Measurements from ENCODE around the gene GPR108.
"Not testable (repeated sequence)": the region's sequence is repeated elsewhere in the genome, so short reads cannot be mapped to it uniquely, and the experiment has no call there.

Gene GPR108

DNA sequence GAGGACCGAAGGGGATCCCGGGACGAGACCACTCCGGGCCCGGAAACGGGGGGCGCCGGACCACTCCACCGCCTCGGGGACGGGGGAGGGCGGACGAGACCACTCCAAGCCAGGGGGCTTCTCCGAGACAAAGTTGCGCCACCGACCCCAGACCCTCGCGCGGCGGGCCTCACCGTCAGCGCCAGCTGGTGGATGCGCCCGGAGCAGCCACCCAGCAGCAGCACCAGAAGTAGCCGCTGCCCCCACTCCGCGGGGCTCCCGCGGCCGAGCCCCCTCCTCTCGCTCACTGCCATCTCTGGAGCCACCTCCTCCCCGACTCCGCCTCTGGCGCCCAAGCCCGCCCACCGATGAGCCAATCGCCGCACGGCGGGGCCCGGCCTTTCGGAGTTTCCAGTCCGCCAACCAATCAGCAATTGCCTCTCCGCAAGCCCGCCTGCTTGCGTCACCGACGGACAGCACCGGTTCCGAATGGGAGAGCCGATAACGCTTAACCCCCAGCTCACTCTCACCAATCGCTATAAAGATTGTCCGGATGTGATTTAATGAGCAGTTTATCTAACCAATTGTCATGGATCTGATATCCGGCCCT lies at the start of gene GPR108:
Gene GPR108 (minus strand): TSS at position 297 of the 589 bp plus-strand sequence. CDS start 4 bp downstream, at position 293.
- Mint-ChIP-seq H3K4me3 (peak within 1 kb of the TSS; percentile 88), H3K27me3 (no peaks in the 10 kb centered on the region), H3K9me3 (no peaks in the 10 kb centered on the region), H3K4me1 (peaks cover 34% of the 10 kb centered on the region), H3K36me3 (peaks cover 2% of the 10 kb centered on the region), H3K27ac (peak within 1 kb of the TSS; percentile 98)

DNA sequence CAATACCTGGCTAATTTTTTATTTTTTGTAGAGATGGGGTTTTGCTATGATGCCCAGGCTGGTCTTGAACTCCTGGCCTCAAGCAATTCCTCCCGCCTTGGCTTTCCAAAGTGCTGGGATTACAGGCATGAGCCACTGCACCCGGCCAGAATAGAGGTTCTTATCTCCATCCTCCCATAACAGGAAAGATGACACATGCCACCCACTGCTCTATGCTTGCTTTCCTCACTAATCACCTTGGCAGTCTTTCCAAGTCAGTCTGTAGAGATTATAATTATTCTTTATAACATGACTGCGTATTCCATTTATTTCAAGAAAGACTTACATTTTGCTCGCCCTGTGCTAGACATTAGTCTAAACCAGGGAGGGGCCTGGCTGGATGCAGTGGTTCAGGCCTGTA lies 41.8 kb upstream of the GPR108 start:
- peaks cover 18% of the 10 kb centered on the region for H3K36me3 Mint-ChIP-seq
- peak overlapping the region; percentile 30 for H3K27ac Mint-ChIP-seq
- no peak overlapping the region for H3K4me3 Mint-ChIP-seq
- H3K4me1 Mint-ChIP-seq: peaks cover 72% of the 10 kb centered on the region
- no peaks in the 10 kb centered on the region for H3K27me3 Mint-ChIP-seq
- H3K9me3 Mint-ChIP-seq: no peaks in the 10 kb centered on the region

DNA sequence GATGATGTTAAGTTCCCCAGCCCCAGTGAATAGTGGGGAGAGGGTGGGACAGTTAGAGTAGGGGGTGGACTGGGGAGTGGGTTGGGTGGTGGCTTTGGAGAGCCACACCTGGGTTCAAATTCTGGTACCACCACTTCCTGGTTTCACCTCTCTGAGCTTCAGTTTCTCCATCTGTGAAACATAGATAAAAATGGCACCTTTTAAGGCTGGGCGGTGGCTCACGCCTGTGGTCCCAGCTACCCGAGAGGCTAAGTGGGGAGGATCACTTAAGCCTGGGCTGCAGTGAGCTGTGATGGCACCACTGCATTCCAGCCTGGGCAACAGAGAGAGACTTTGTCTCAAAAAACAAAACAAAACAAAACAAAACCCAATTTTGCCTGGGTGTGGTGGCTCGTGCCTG lies 41.0 kb upstream of the GPR108 start:
- H3K9me3 Mint-ChIP-seq: no peaks in the 10 kb centered on the region
- peaks cover 72% of the 10 kb centered on the region for H3K4me1 Mint-ChIP-seq
- no peaks in the 10 kb centered on the region for H3K27me3 Mint-ChIP-seq
- peaks cover 20% of the 10 kb centered on the region for H3K36me3 Mint-ChIP-seq
- peak overlapping the region; percentile 52 for H3K27ac Mint-ChIP-seq
- H3K4me3 Mint-ChIP-seq: no peak overlapping the region

DNA sequence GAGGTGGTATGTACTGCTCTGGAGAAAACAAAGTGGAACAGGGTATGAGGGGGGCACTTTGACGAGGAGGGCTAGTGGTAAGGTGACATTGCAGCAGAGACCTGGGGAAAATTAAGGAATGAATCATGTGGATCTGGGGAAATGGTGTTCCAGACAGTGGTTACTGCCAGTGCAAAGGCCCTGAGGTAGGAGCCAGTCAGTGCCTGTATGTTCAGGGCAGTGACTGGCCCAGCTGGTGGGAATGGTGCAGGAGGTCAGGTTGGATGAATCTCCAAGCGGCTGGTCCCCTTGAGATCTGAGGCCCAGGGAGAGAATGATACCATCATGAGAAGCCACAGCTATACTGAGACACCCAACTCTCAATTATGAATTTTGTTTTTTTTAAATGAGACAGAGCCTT lies 40.1 kb upstream of the GPR108 start:
- Mint-ChIP-seq H3K27ac (peak overlapping the region; percentile 42), H3K4me3 (peak overlapping the region; percentile 61), H3K9me3 (no peaks in the 10 kb centered on the region), H3K27me3 (no peaks in the 10 kb centered on the region), H3K36me3 (peaks cover 20% of the 10 kb centered on the region), H3K4me1 (peaks cover 67% of the 10 kb centered on the region)

DNA sequence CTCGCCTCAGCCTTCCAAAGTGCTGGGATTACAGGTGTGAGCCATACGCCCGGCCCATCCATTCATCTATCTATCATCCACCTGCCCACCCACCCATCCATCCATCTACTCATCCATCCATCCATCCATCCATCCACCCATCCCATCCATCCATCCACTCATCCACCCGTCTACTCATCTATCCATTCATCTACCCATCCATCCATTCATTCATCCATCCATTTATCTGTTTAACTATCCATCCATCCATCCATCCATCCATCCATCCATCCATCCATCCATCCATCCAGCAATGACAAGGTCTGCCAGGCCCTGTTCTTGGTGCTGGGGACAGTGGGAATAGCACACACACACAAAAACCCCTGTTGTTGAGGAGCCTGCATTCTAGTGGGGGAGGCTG lies 39.6 kb upstream of the GPR108 start:
- H3K27ac Mint-ChIP-seq: peak overlapping the region; percentile 42
- no peaks in the 10 kb centered on the region for H3K27me3 Mint-ChIP-seq
- H3K4me3 Mint-ChIP-seq: peak overlapping the region; percentile 61
- no peaks in the 10 kb centered on the region for H3K9me3 Mint-ChIP-seq
- H3K4me1 Mint-ChIP-seq: peaks cover 72% of the 10 kb centered on the region
- peaks cover 20% of the 10 kb centered on the region for H3K36me3 Mint-ChIP-seq

DNA sequence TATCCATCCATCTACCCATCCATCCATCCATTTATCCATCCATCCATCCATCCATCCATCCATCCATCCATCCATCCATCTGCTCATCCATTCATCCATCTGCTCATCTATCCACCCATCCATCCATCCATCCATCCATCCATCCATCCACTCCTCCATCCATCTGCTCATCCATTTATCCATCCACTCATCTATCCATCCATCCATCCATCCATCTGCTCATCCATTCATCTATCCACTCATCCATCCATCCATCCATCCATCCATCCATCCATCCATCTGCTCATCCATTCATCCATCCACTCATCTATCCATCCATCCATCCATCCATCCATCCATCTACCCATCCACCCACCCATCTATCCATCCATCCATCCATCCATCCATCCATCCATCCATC lies 38.7 kb upstream of the GPR108 start:
- H3K27me3 Mint-ChIP-seq, H3K9me3 Mint-ChIP-seq, H3K27ac Mint-ChIP-seq, H3K4me3 Mint-ChIP-seq: not testable (repeated sequence)
- peaks cover 69% of the 10 kb centered on the region for H3K4me1 Mint-ChIP-seq
- H3K36me3 Mint-ChIP-seq: peaks cover 20% of the 10 kb centered on the region

DNA sequence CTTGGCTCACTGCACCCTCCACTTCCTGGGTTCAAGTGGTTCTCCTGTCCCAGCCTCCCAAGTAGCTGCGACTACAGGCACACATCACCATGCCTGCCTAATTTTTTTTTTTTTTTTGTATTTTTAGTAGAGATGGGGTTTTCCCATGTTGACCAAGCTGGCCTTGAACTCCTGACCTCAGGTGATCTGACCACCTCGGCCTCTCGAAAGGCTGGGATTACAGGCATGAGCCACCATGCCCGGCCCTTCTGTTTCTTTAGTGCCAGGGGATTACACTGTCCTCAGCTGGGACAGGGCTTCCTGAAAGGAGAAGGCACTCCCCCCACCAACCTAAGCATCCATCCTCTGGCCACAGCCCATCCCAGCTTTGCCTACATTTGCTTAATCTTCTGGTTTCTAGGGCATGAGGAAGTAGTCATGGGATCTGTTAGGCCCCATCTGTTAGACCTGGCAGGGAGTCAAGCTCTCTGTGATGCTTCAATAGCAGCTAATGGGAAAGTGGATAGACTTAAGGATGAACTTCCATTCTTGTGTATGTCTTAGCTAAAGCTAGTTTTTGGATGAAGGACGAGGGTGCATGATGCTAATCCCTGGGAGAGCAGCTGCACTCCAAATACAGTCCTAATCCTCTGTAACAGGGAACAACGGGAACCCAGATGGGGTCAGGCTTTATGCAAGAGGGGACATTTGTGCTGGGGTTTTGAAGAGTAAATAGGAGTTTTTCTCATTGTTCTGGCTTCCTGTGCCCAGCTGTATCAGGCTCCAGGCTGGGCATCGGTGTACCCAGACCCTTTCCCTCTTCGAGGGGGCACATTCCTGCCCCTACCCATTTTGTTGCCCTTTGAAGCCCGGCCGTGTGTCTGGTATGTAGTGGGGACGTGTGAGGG lies 37.7 kb upstream of the GPR108 start:
- H3K4me3 Mint-ChIP-seq: peak overlapping the region; percentile 71
- peaks cover 20% of the 10 kb centered on the region for H3K36me3 Mint-ChIP-seq

DNA sequence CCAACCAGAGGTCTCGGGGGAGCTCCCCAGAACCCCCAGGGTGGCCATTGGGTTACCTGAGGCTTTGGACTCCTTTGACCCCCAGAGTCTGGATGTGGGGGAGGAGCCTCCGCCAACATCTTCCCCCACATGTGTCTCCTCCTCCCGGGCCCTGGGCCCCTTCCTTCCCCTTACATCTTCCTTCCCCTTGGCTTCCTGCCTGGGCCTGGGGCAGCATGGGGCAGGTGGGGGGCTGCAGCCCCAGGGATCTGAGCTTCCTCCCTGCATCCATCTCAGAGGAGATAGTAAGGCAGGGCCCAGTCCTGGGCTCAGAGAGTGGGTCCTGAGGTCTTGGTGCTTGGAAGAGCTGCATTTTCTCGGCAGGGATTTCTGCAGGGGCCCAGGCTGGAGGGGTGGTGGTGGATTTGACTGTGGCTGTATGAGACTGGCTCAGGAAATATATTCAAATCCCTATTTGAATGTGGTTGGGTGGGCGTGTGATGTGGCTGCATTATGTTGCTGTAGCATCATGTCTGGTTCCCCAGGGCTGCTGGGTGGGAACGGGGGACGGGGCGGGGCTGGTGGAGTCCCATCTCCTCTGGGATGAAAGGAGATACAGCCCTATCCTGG lies 36.0 kb upstream of the GPR108 start:
- H3K36me3 Mint-ChIP-seq: peaks cover 20% of the 10 kb centered on the region
- H3K4me1 Mint-ChIP-seq: peaks cover 53% of the 10 kb centered on the region
- peak overlapping the region; percentile 90 for H3K27ac Mint-ChIP-seq
- H3K27me3 Mint-ChIP-seq: no peaks in the 10 kb centered on the region
- peak overlapping the region; percentile 90 for H3K4me3 Mint-ChIP-seq
- H3K9me3 Mint-ChIP-seq: no peaks in the 10 kb centered on the region

More for the DNA sequence above, 37.7 kb upstream of the GPR108 start:
- H3K27ac Mint-ChIP-seq: peak overlapping the region; percentile 76
- peaks cover 62% of the 10 kb centered on the region for H3K4me1 Mint-ChIP-seq
- no peaks in the 10 kb centered on the region for H3K9me3 Mint-ChIP-seq
- no peaks in the 10 kb centered on the region for H3K27me3 Mint-ChIP-seq

DNA sequence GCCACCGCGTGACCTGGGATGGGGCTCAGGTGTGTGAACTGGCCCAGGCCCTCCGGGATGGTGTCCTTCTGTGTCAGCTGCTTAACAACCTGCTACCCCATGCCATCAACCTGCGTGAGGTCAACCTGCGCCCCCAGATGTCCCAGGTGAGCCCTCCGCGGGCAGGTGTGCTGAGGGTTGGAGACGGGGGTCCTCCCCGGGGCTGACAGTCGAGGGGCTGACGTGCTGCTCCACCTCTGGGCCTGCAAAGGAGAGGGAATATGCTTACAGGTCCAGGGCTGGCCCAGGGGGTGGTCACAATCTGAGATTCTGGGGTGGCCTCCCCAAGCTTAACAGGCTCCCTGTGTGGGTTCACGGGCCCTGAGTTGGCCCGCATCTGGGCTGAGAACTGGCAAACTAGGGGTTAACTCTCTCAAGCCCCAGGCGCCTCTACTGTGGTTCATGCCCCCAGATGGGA lies 35.5 kb upstream of the GPR108 start:
- Mint-ChIP-seq H3K9me3 (no peaks in the 10 kb centered on the region), H3K27ac (no peak overlapping the region), H3K36me3 (peaks cover 20% of the 10 kb centered on the region), H3K4me1 (peaks cover 53% of the 10 kb centered on the region), H3K4me3 (peak overlapping the region; percentile 90), H3K27me3 (no peaks in the 10 kb centered on the region)

DNA sequence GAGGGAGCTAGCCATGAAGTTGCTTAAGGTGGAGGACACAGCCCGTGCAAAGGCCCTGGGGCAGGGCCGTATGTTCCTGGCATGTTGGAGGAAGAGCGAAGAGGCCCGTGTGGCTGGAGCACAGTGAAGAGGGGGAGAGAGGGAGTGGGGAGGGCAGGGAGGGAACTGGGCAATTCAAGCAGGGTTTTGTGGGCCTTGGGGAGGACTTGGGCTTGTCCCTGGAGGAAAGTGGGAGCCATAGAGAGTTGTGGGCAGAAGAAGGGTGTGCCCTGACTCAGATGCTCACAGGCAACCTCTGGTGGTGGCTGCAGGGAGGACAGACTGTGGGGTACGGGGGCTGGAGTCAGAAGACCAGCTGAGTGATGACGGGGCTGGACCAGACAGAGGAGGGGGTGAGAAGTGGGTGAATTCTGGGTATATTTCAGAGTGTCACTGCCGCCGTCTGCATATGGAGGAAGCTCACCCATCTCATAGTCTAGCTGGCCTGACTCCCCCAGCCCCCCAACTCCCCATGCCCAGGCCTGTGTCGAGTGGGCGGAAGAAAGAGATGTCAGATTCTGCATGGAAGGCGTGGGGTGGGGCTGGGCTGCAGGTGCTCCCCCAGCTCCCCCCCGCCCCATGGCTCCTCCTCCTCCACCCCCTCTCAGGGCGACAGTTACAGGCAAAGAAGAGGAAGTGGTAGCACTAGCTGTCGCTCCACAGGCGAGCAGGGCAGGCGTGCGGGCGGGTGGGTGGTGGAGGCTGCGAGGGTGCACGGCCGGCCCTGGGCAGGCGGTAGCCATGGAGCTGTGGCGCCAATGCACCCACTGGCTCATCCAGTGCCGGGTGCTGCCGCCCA lies 34.9 kb upstream of the GPR108 start, which contains the start of gene VAV1:
Gene VAV1 (plus strand): TSS at position 681 of the 838 bp plus-strand sequence. CDS start 100 bp downstream, at position 781.
- Mint-ChIP-seq H3K4me1 (peaks cover 55% of the 10 kb centered on the region), H3K27ac (peak within 1 kb of the TSS; percentile 90), H3K9me3 (no peaks in the 10 kb centered on the region), H3K36me3 (peaks cover 17% of the 10 kb centered on the region), H3K27me3 (no peaks in the 10 kb centered on the region), H3K4me3 (peak within 1 kb of the TSS; percentile 90)

DNA sequence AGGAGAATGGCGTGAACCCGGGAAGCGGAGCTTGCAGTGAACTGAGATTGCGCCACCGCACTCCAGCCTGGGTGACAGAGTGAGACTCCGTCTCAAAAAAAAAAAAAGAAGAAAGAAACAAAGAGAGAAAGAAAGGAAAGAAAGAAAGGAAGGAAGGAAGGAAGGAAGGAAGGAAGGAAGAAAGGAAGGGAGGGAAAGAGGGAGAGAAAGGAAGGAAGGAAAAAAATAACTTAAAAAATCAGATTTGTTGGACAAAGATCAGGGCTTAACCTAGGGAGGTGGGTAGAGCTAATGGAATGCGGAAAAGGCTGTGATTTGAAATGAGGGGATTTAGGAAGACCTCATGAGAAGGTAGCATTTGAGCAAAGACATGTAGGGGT lies 34.3 kb upstream of the GPR108 start:
- not testable (repeated sequence) for H3K27me3 Mint-ChIP-seq, H3K9me3 Mint-ChIP-seq
- Mint-ChIP-seq H3K36me3 (peaks cover 14% of the 10 kb centered on the region), H3K27ac (peak overlapping the region; percentile 85), H3K4me3 (peak overlapping the region; percentile 90), H3K4me1 (peaks cover 53% of the 10 kb centered on the region)

DNA sequence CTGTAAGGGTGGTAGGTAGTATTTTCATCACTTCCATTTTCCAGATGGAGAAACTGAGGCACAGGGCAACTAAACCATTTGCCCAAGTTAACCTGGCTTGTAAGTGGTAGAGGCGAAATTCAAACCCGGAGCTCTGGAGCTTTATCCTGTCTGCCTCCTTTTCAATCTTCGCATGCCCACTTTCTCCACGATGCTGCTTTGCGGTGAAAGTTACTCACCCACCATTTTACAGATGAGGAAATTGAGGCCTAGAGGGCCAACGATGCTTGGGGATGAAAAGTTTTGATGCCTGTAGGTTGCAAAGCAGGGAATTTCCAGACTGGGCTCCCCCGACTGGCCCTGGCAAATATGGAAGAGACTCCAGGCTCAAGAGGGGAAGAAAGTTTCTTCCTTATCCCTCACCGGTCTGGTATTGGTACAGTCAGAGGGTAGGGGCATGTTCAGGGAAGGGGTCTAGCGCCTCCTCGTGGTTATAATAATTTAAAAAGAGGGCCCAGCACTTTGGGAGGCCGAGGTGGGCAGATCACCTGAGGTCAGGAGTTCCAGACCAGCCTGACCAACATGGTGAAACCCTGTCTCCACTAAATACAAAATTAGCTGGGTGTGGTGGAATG lies 31.7 kb upstream of the GPR108 start:
- H3K27ac Mint-ChIP-seq: peak overlapping the region; percentile 68
- H3K27me3 Mint-ChIP-seq: no peaks in the 10 kb centered on the region
- peaks cover 3% of the 10 kb centered on the region for H3K36me3 Mint-ChIP-seq
- H3K9me3 Mint-ChIP-seq: no peaks in the 10 kb centered on the region
- peaks cover 50% of the 10 kb centered on the region for H3K4me1 Mint-ChIP-seq
- no peak overlapping the region for H3K4me3 Mint-ChIP-seq

DNA sequence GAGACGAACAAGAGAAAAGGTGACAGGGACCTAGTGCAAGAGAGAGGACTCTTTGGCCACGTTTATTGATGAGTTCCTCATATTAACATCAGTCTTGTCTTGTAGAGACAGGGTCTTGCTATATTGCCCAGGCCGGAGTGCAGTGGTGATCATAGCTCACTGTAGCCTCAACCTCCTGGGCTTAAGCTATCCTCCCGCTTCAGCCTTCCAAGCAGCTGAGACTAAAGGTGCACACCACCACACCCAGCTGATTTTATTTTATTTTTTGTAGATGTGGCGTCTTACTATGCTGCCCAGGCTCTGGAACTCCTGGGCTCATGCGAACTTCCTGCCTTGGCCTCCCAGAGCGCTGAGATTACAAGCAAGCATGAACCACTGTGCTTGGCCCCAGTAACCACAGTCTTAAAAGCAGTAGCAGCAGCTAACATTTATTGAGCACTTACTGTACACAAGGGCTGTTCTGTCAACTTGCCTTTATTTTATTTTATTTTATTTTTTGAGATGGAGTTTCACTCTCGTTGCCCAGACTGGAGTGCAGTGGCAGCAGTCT lies 30.9 kb upstream of the GPR108 start:
- Mint-ChIP-seq H3K27me3 (no peaks in the 10 kb centered on the region), H3K4me3 (peak overlapping the region; percentile 91), H3K36me3 (no peaks in the 10 kb centered on the region), H3K4me1 (peaks cover 46% of the 10 kb centered on the region), H3K9me3 (no peaks in the 10 kb centered on the region), H3K27ac (peak overlapping the region; percentile 86)

DNA sequence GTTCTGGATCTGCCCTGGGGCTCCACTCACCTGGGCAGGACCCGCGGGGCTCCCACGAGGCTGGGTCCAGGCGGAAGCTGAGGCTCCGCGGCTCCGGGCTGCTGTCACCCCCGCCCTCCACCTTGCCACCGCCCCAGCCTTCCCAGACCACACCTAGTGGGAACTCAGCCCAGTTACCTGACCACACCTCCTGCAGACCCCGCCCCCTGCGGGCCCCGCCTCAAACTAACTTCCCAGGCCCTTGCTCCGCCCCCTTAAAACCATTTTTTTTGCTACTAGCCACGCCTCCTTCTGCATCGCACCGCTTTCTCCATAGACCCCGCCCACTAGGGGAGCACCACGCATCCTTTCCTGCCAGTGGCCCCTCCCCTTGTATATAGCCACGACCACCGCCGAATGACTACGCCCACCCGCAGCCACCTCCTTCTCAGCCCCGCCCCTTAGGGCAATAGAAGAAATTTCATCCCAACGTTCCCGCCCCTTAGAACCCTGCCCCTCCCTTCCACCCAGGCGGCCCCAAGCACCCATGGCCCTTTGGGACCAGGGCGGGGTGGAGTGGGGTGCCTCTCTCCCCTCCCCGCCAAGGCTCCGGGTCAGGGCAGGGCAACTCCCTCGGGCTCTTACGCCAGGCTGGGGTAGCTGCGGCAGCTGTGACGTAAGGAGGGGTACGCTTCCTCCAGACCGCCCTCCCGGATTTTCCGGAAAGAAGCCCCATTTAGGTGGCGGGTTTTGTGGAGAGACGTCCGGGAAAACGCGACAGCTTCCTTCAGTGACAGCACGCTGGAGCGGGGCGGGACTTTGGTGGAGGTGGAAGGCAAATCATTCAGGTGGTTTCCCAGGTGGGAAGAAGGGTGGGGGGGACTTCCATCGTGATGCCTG lies 30.2 kb upstream of the GPR108 start, which contains the start of gene SH2D3A:
Gene SH2D3A (minus strand): TSS at position 79 of the 879 bp plus-strand sequence. CDS start 3,687 bp downstream, outside the sequence.
- Mint-ChIP-seq H3K4me1 (peaks cover 46% of the 10 kb centered on the region), H3K27ac (peak within 1 kb of the TSS; percentile 86)

More for the DNA sequence above, 30.2 kb upstream of the GPR108 start, which contains the start of gene SH2D3A:
- Mint-ChIP-seq H3K27me3 (no peaks in the 10 kb centered on the region), H3K36me3 (no peaks in the 10 kb centered on the region), H3K4me3 (peak within 1 kb of the TSS; percentile 91), H3K9me3 (no peaks in the 10 kb centered on the region)
